GM23248 (cell line): ENCODE data around the gene ENPP4. TPM values are rescaled to one million over a fixed set of nuclear protein-coding genes. Genes with fewer than 3 reads are reported as not detected.
A peak's percentile ranks its signal among the peaks of the same experiment; 100 is the strongest.

ENCODE experiments used
- DNase-seq: peaks from one replicate; pipeline ENCODE4 v3.0.0-alpha.2; 2015
- H2AFZ ChIP-seq: fragments of 200-600 bp; sonication (generic); 2 replicates; pipeline ENCODE4 v1.6.1; 2016; ENCODE audit warnings: antibody characterized with exemption
- H3F3A ChIP-seq: fragments of 200-600 bp; sonication (generic); 2 replicates; pipeline ENCODE4 v1.6.1; 2016; ENCODE audit warnings: mild to moderate bottlenecking, antibody characterized with exemption, mixed run types; ENCODE audit not compliant: insufficient read depth
- H3K27ac ChIP-seq: fragments of 200-600 bp; sonication (generic); 2 replicates; pipeline ENCODE4 v1.5.1; 2016; ENCODE audit warnings: mild to moderate bottlenecking
- H3K27me3 ChIP-seq: fragments of 200-600 bp; sonication (generic); replicated peaks from 2 replicates; pipeline ENCODE4 v1.6.1; 2016; ENCODE audit warnings: mild to moderate bottlenecking; ENCODE audit not compliant: insufficient read depth
- H3K36me3 ChIP-seq: fragments of 200-600 bp; sonication (generic); 2 replicates; pipeline ENCODE4 v1.6.1; 2016; ENCODE audit warnings: low read depth, mild to moderate bottlenecking
- H3K4me1 ChIP-seq: fragments of 200-600 bp; sonication (generic); 2 replicates; pipeline ENCODE4 v1.6.1; 2016; ENCODE audit warnings: mild to moderate bottlenecking; ENCODE audit not compliant: insufficient read depth
- H3K4me2 ChIP-seq: fragments of 200-600 bp; sonication (generic); one replicate; pipeline ENCODE4 v1.6.1; 2016; ENCODE audit warnings: mild to moderate bottlenecking; ENCODE audit not compliant: unreplicated experiment
- H3K4me3 ChIP-seq: fragments of 200-600 bp; sonication (generic); 2 replicates; pipeline ENCODE4 v1.5.1; 2016; ENCODE audit warnings: mild to moderate bottlenecking
- H3K79me2 ChIP-seq: fragments of 200-600 bp; sonication (generic); 2 replicates; pipeline ENCODE4 v1.6.1; 2016; ENCODE audit warnings: mild to moderate bottlenecking; ENCODE audit not compliant: insufficient read depth
- H3K9ac ChIP-seq: fragments of 200-600 bp; sonication (generic); 2 replicates; pipeline ENCODE4 v1.6.1; 2016; ENCODE audit warnings: mild to moderate bottlenecking
- H3K9me2 ChIP-seq: fragments of 200-600 bp; sonication (generic); 2 replicates; pipeline ENCODE4 v1.6.1; 2016; ENCODE audit warnings: mixed run types, mild to moderate bottlenecking, moderate library complexity; ENCODE audit not compliant: insufficient read depth
- H3K9me3 ChIP-seq: fragments of 200-600 bp; sonication (generic); one replicate; pipeline ENCODE4 v1.6.1; 2017; ENCODE audit warnings: low read depth
- H4K20me1 ChIP-seq: fragments of 200-600 bp; sonication (generic); 2 replicates; pipeline ENCODE4 v1.6.0; 2016; ENCODE audit not compliant: insufficient read depth
- EZH2 ChIP-seq: fragments of 200-600 bp; sonication (generic); IDR thresholded peaks from 2 replicates; pipeline ENCODE4 v1.6.1; 2018; ENCODE audit warnings: antibody characterized with exemption, mild to moderate bottlenecking; ENCODE audit not compliant: insufficient read depth, poor library complexity, severe bottlenecking
- EZH2phosphoT487 ChIP-seq: fragments of 200-600 bp; sonication (generic); IDR thresholded peaks from 2 replicates; pipeline ENCODE4 v1.6.1; 2018; ENCODE audit warnings: antibody characterized with exemption, moderate library complexity, mild to moderate bottlenecking, low read depth; ENCODE audit not compliant: insufficient read depth
- WGBS, 2 experiments: methylation state at CpG; one replicate each; pipeline ENCODE4 v1.1.6; 2015 to 2017; ENCODE audit warnings: low lambda C conversion rate in 2 of 2, low coverage in 1 of 2; ENCODE audit errors: missing lambda C conversion rate in 2 of 2; 5-methylcytosine and 5-hydroxymethylcytosine counted together
- in situ Hi-C: fragments of 300-500 bp; cut with MboI; formaldehyde crosslinking; loops from 2 replicates; pipeline ENCODE4 v1.15.0; 2020
- polyA plus RNA-seq: library from polyadenylated mRNA; unstranded; fragments of >200 nt; fragmentation: Nextera tagmentation; extraction: Ambion mirVana; gene quantifications from 2 replicates; pipeline ENCODE4 v1.2.1, GENCODE V29; 2016
- total RNA-seq: library from RNA; depleted of rRNA; stranded (reverse); fragments of >200 nt; shearing (Covaris generic); gene quantifications from 2 replicates; pipeline ENCODE4 v1.2.3, GENCODE V29; 2014

Gene ENPP4
- total and polyA plus RNA-seq, 2 experiments from 2014 or later: 1.1 to 1.9 TPM

- H2AFZ ChIP-seq: no peak overlapping the region
- H3K4me2 ChIP-seq: no peak overlapping the region
- no peak overlapping the region for H3K4me3 ChIP-seq
- no peaks in the 10 kb centered on the region for H3K4me1 ChIP-seq
- in situ Hi-C loops: no loop called here
- H3K9me3 ChIP-seq: no peaks in the 10 kb centered on the region
- DNase-seq: no peak
- H3K9me2 ChIP-seq: peaks cover 2% of the 10 kb centered on the region; the same call in 1 of the 2 replicates
- no peaks in the 10 kb centered on the region for H3F3A ChIP-seq
- H3K9ac ChIP-seq: no peak overlapping the region
- H4K20me1 ChIP-seq: no peaks in the 10 kb centered on the region
- no peak overlapping the region for H3K27ac ChIP-seq
- TF ChIP-seq EZH2phosphoT487 (no peak), EZH2 (no peak)
- H3K36me3 ChIP-seq: no peaks in the 10 kb centered on the region
- no peaks in the 10 kb centered on the region for H3K79me2 ChIP-seq
- 0 out of 2 replicates have a peak, but pooled peaks cover 11% of the 10 kb centered on the region for H3K27me3 ChIP-seq
These were observed 26.9 kb downstream of the ENPP4 start for GRCh38 chr6:46156701-46157100.

GRCh38 chr6:46159229-46159628, 29.4 kb downstream of the ENPP4 start:
- peaks cover 9% of the 10 kb centered on the region; the same call in 1 of the 2 replicates for H3K9me2 ChIP-seq
- H3F3A ChIP-seq: no peaks in the 10 kb centered on the region
- in situ Hi-C loops: no loop called here
- no peaks in the 10 kb centered on the region for H3K36me3 ChIP-seq
- TF ChIP-seq EZH2phosphoT487: no peak
- no peak for TF ChIP-seq EZH2
- no peaks in the 10 kb centered on the region for H3K79me2 ChIP-seq
- peaks cover 11% of the 10 kb centered on the region; the same call in 1 of the 2 replicates for H3K27me3 ChIP-seq
- H3K4me3 ChIP-seq: no peak overlapping the region
- H3K4me1 ChIP-seq: no peaks in the 10 kb centered on the region
- H3K9me3 ChIP-seq: no peaks in the 10 kb centered on the region
- H3K9ac ChIP-seq: no peak overlapping the region
- no peak overlapping the region for H3K27ac ChIP-seq
- H4K20me1 ChIP-seq: no peaks in the 10 kb centered on the region
- no peak for DNase-seq
- H3K4me2 ChIP-seq: no peak overlapping the region
- H2AFZ ChIP-seq: no peak overlapping the region

GRCh38 chr6:46160102-46160501, 30.3 kb downstream of the ENPP4 start:
- Histone ChIP-seq H3K36me3 (no peaks in the 10 kb centered on the region), H3K4me1 (no peaks in the 10 kb centered on the region), H2AFZ (no peak overlapping the region), H3K9ac (no peak overlapping the region), H3K79me2 (no peaks in the 10 kb centered on the region), H3K9me2 (peaks cover 9% of the 10 kb centered on the region; the same call in 1 of the 2 replicates), H3K4me2 (no peak overlapping the region), H3F3A (no peaks in the 10 kb centered on the region), H3K27ac (no peak overlapping the region), H3K4me3 (no peak overlapping the region), H3K27me3 (peaks cover 11% of the 10 kb centered on the region; the same call in 1 of the 2 replicates), H3K9me3 (no peaks in the 10 kb centered on the region), H4K20me1 (no peaks in the 10 kb centered on the region)
- in situ Hi-C loops: no loop called here
- WGBS, 2 experiments: 17 to 21% methylated on average over 5 of the region's 5 CpGs
- TF ChIP-seq EZH2 (no peak), EZH2phosphoT487 (no peak)
- DNase-seq: no peak

- WGBS, 2 experiments: 5 to 7% methylated on average over 35 to 47 of the region's 49 CpGs
- peak within 1 kb of the TSS; percentile 75 for H2AFZ ChIP-seq
- H3K4me2 ChIP-seq: peak within 1 kb of the TSS; percentile 69
- peak; percentile 34 for DNase-seq
- peaks cover 28% of the 10 kb centered on the region; the same call in 1 of the 2 replicates for H3K27me3 ChIP-seq
- no peaks in the 10 kb centered on the region for H4K20me1 ChIP-seq
- no peaks in the 10 kb centered on the region for H3K79me2 ChIP-seq
- TF ChIP-seq EZH2: no peak
- no peak for TF ChIP-seq EZH2phosphoT487
- H3K4me3 ChIP-seq: peak within 1 kb of the TSS; percentile 71
- no peak within 1 kb of the TSS for H3K27ac ChIP-seq
- H3K9me2 ChIP-seq: no peaks in the 10 kb centered on the region
- H3F3A ChIP-seq: no peaks in the 10 kb centered on the region
- no peak within 1 kb of the TSS for H3K9ac ChIP-seq
- H3K4me1 ChIP-seq: no peaks in the 10 kb centered on the region
- H3K36me3 ChIP-seq: no peaks in the 10 kb centered on the region
- in situ Hi-C loops: no loop called here
- H3K9me3 ChIP-seq: no peaks in the 10 kb centered on the region
These were observed 40.8 kb downstream of the ENPP4 start, which contains the start of gene ENPP5 for GRCh38 chr6:46170357-46171289. Gene ENPP5, minus strand, starts transcription at chr6:46170980. Its CDS starts 2,718 bp downstream, at chr6:46168262.
